Colonic mucosa (tissue), 4 donors: ENCODE measurements around the gene JAKMIP1. TPM values are rescaled to one million over a fixed set of nuclear protein-coding genes. Genes with fewer than 3 reads are reported as not detected.

Experiments
- DNase-seq: peaks from one replicate; pipeline ENCODE4 v3.0.0-alpha.2; 2020
- H3K27ac ChIP-seq: fragments of 200-600 bp; one replicate; pipeline ENCODE4 v1.8.0; 2021
- H3K27me3 ChIP-seq: fragments of 200-600 bp; one replicate; pipeline ENCODE4 v1.8.0; 2021
- H3K36me3 ChIP-seq: fragments of 200-600 bp; one replicate; pipeline ENCODE4 v1.8.0; 2021
- H3K4me1 ChIP-seq: fragments of 200-600 bp; one replicate; pipeline ENCODE4 v1.8.0; 2021; ENCODE audit warnings: mild to moderate bottlenecking
- H3K4me3 ChIP-seq: fragments of 200-600 bp; one replicate; pipeline ENCODE4 v1.8.0; 2021
- H3K9ac ChIP-seq, 2 donors: one replicate each; pipeline ENCODE4 v1.7.0; 2013; ENCODE audit warnings: control low read depth in 2 of 2, low read depth in 2 of 2, low read length in 2 of 2
- H3K9me3 ChIP-seq: fragments of 200-600 bp; one replicate; pipeline ENCODE4 v1.8.0; 2021
- CTCF ChIP-seq: fragments of 200-600 bp; IDR thresholded peaks from one replicate; pipeline ENCODE4 v1.8.0; 2022; ENCODE audit warnings: antibody characterized with exemption, mild to moderate bottlenecking
- intact Hi-C: fragments of 100-400 bp; cut with DNase I; formaldehyde crosslinking; loops from one replicate; pipeline ENCODE4 v1.14.1; 2022
- total RNA-seq, 2 donors: library from RNA; stranded (reverse); fragmentation: NEBNext Ultra II Directional in 1 of 2; extraction: Animal tissue kit (Norgen Biotek cat#: 25700) in 1 of 2; gene quantifications; one replicate each; pipeline ENCODE4 v1.2.1, GENCODE V29; 2021
- donor health status: healthy.
- donor health status: DM: no; HTN: no; CAD: no.
- donor health status: DM: no; HTN: no; CAD: no.

The JAKMIP1 gene
- total RNA-seq, 2 donors from 2014 or later, result 0.19 to 0.42 TPM

GRCh38 chr4:6044805-6045204, 155.5 kb downstream of the JAKMIP1 start:
- Histone ChIP-seq H3K36me3 (no peaks in the 10 kb centered on the region), H3K27me3 (no peaks in the 10 kb centered on the region), H3K4me3 (no peak overlapping the region), H3K9me3 (no peaks in the 10 kb centered on the region), H3K4me1 (no peaks in the 10 kb centered on the region), H3K9ac (no peak overlapping the region), H3K27ac (no peak overlapping the region)
- TF ChIP-seq CTCF, result no peak
- intact Hi-C loops, result no loop called here
- no peak for DNase-seq

- no peak overlapping the region for H3K4me3 ChIP-seq
- intact Hi-C loops, result no loop called here
- no peaks in the 10 kb centered on the region for H3K4me1 ChIP-seq
- no peaks in the 10 kb centered on the region for H3K27me3 ChIP-seq
- TF ChIP-seq CTCF, result no peak
- no peaks in the 10 kb centered on the region for H3K9me3 ChIP-seq
- no peak overlapping the region for H3K9ac ChIP-seq
- no peak overlapping the region for H3K27ac ChIP-seq
- no peak for DNase-seq
- H3K36me3 ChIP-seq, result no peaks in the 10 kb centered on the region
Observed at GRCh38 chr4:6044276-6044675, 156.1 kb downstream of the JAKMIP1 start.

DNA sequence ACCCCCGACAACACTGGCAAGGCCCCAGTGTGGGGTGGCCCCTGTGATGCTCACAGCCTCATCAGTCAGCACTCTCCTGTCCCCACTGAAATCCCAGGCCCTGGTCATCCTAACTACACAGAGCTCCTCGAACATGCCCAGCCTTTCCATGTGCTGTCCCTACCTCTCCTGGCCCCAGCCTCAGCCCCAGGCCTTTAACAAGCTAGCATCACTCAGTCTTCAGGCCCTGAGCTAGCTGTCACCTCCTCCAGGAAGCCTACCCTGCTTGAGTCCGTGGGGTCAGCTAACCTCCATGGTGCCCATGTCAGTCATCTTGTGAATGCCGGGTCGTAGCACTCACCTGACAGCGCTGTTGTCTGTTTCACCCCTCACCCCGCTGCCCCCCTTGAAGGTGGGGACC, 156.5 kb downstream of the JAKMIP1 start:
- no peak for DNase-seq
- H3K4me1 ChIP-seq, result no peaks in the 10 kb centered on the region
- no peaks in the 10 kb centered on the region for H3K36me3 ChIP-seq
- no peak overlapping the region for H3K9ac ChIP-seq
- no peak overlapping the region for H3K4me3 ChIP-seq
- H3K9me3 ChIP-seq, result no peaks in the 10 kb centered on the region
- H3K27ac ChIP-seq, result no peak overlapping the region
- intact Hi-C loops, result no loop called here
- no peak for TF ChIP-seq CTCF
- H3K27me3 ChIP-seq, result no peaks in the 10 kb centered on the region

GRCh38 chr4:6043188-6043587, 157.2 kb downstream of the JAKMIP1 start:
- Histone ChIP-seq H3K4me3 (no peak overlapping the region), H3K27ac (no peak overlapping the region), H3K9ac (no peak overlapping the region), H3K9me3 (no peaks in the 10 kb centered on the region), H3K27me3 (no peaks in the 10 kb centered on the region), H3K4me1 (no peaks in the 10 kb centered on the region), H3K36me3 (no peaks in the 10 kb centered on the region)
- intact Hi-C loops, result no loop called here
- DNase-seq, result no peak
- TF ChIP-seq CTCF, result no peak

DNA sequence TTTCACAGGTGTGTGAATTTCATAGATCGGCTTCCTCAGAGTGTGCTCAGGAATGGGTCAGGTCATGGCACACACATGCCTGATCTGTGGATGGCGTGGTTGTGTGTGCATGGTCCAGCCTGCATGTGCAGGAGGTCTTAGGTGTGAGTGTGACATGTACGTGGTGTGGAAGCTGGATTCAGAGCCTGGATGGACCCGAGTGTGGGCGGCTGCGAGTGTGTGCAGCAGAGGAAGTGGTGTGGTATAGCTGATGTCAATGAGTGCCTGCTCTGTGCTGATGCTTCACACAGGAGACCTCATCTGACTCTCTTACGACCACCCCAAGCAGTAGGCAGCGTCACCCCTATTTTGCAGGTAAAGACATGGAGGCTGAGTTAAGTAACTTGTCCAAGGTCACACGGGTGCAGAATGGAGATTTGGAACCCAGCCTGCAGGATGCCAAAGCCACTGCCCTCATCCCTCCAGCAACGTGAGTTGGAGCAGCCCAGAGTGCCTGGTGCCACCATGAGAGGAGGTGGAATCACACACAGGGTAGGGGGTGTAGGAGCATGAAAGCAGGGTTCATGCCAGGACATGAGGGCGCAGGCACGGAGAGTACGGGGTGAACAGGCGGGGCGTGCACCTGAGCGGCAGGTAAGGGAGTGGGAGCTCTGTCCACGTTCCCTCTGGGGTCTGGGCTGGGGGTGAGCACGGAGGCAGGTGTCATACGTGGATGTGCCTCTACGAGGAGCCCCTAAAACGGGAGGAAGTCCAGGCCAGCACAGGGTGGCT, 157.9 kb downstream of the JAKMIP1 start:
- Histone ChIP-seq H3K9ac (no peak overlapping the region), H3K27ac (no peak overlapping the region), H3K4me1 (no peaks in the 10 kb centered on the region), H3K9me3 (no peaks in the 10 kb centered on the region), H3K27me3 (no peaks in the 10 kb centered on the region), H3K36me3 (no peaks in the 10 kb centered on the region), H3K4me3 (no peak overlapping the region)
- no peak for TF ChIP-seq CTCF
- intact Hi-C loops, result no loop called here
- no peak for DNase-seq
